ENCODE measurements around the gene DNAH5.

The DNAH5 gene

DNA sequence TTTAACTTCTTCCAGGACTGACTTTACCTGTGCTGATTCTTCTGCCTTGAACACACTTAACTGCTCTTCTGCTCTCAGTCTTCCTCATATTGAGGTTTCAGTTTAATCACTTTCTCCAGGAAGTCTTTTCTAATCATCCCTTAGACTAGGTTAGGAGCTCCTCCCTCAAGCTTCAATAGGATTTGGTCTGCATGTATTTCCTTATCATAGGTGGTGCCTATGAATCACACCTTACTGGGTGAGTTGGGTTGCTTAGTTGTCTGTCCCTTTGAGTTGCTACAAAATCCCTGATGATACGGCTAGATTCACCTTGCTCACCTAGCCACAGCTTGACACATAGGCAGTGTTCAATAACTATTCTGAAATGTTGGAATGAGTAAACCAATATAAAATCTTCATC is 164.4 kb downstream of the DNAH5 start:
- TF ChIP-seq SP1 (IDR thresholded peaks at IDR 0.05) (no peak), ZNF384 (IDR thresholded peaks at IDR 0.05) (no peak), FOXK2 (IDR thresholded peaks at IDR 0.05) (no peak), ELF4 (IDR thresholded peaks at IDR 0.05) (no peak), CTBP1 (IDR thresholded peaks at IDR 0.05; ENCODE audit: borderline replicate concordance) (no peak), L3MBTL2 (conservative IDR thresholded peaks at IDR 0.05) (no peak), TARDBP (IDR thresholded peaks at IDR 0.05) (no peak), LEF1 (IDR thresholded peaks at IDR 0.05; ENCODE audit: borderline replicate concordance) (no peak), BHLHE40 (IDR thresholded peaks at IDR 0.05; ENCODE audit: borderline replicate concordance) (no peak), FOXM1 (IDR thresholded peaks at IDR 0.05; ENCODE audit: borderline replicate concordance) (no peak), SUZ12 (IDR thresholded peaks at IDR 0.05) (no peak), FOXA1 (IDR thresholded peaks at IDR 0.05) (no peak), NFRKB (IDR thresholded peaks at IDR 0.05) (no peak), HDGF (IDR thresholded peaks at IDR 0.05; ENCODE audit: borderline replicate concordance) (no peak)
- TF ChIP-seq, protein P1, sequence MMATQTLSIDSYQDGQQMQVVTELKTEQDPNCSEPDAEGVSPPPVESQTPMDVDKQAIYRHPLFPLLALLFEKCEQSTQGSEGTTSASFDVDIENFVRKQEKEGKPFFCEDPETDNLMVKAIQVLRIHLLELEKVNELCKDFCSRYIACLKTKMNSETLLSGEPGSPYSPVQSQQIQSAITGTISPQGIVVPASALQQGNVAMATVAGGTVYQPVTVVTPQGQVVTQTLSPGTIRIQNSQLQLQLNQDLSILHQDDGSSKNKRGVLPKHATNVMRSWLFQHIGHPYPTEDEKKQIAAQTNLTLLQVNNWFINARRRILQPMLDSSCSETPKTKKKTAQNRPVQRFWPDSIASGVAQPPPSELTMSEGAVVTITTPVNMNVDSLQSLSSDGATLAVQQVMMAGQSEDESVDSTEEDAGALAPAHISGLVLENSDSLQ (IDR thresholded peaks at IDR 0.05), result no peak
- ChIA-PET POLR2A (no interaction called here), CTCF (no interaction called here)
- no peak for DNase-seq (ENCODE audit: extremely low spot score)

DNA sequence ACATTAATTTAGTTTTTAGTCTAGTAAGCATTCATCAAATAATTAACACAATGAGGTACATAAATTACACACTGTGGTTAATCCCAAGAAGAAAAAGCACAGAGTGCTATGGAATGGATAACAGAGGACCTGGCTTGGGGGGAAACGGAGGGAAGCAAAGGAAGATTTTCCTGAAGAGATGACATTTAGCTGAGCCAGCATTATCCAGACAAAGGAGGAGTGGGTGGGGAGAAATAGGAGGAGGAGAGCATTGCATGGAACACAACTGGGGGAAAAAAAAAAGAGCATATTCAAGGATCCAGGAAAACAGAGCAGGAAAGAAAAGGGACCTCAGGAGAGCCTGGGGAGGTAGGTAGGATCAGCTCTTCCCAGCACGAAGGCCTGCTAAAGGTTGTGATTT is 170.8 kb downstream of the DNAH5 start:
- POLR2A ChIA-PET, result no interaction called here
- CTCF ChIA-PET, result no interaction called here
- DNase-seq (ENCODE audit: extremely low spot score), result no peak
- TF ChIP-seq CTBP1 (IDR thresholded peaks at IDR 0.05; ENCODE audit: borderline replicate concordance) (no peak), TARDBP (IDR thresholded peaks at IDR 0.05) (no peak), L3MBTL2 (conservative IDR thresholded peaks at IDR 0.05) (no peak), FOXM1 (IDR thresholded peaks at IDR 0.05; ENCODE audit: borderline replicate concordance) (no peak), BHLHE40 (IDR thresholded peaks at IDR 0.05; ENCODE audit: borderline replicate concordance) (no peak), ELF4 (IDR thresholded peaks at IDR 0.05) (no peak), FOXA1 (IDR thresholded peaks at IDR 0.05) (no peak), LEF1 (IDR thresholded peaks at IDR 0.05; ENCODE audit: borderline replicate concordance) (no peak), SP1 (IDR thresholded peaks at IDR 0.05) (no peak), ZNF384 (IDR thresholded peaks at IDR 0.05) (no peak), NFRKB (IDR thresholded peaks at IDR 0.05) (no peak), ARNT (IDR thresholded peaks at IDR 0.05) (no peak), FOXK2 (IDR thresholded peaks at IDR 0.05) (no peak), SUZ12 (IDR thresholded peaks at IDR 0.05) (no peak), HDGF (IDR thresholded peaks at IDR 0.05; ENCODE audit: borderline replicate concordance) (no peak)
- TF ChIP-seq, protein P1 (IDR thresholded peaks at IDR 0.05), result no peak

DNA sequence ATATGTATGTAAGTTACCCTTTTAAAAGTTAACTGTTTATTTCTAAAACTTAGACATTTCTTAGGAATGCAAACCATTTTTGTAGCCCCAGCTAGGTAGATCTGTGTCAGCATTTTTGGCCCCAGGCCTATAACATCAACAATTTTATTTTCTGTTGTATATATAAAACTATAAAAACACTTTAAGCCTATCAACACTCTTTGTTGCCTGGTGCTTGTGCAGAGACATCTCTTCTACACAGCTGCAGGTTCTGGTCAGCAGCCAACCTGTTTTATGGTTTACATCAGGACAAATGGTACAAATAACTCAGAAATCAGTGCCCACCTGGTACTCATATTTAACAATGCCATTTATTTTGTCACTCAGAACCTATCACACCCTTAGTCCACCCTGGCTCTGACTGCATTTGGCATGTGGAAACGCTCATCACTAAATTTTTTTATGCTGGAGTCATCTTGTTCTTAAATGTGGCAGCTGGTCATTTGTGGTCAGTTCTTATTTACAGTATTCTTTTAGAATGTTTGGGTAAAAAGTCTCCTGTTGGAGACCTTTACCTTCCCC is 173.4 kb downstream of the DNAH5 start:
- no peak for DNase-seq (ENCODE audit: extremely low spot score)

DNA sequence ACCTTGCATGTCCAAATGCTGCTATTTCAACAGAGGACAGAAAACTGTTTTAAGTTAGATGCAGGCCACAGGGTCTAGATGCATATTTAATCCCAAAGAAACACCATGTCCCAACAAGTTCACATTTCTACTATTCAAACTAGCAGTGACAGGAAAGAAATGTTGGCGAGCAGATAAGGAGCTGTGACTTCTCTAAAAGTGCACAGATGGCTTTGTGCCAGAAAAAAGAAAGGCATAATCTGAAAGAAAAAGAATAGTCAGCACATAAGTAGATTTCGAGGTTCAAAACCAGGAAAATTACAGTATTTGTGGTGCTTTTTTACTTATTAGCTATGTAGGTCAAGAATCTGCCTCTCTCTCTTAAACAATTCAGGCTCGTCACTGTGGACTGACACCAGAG is 178.3 kb downstream of the DNAH5 start:
- ChIA-PET CTCF (no interaction called here), POLR2A (no interaction called here)
- DNase-seq (ENCODE audit: extremely low spot score), result no peak
- TF ChIP-seq BHLHE40 (IDR thresholded peaks at IDR 0.05; ENCODE audit: borderline replicate concordance) (no peak), TARDBP (IDR thresholded peaks at IDR 0.05) (no peak), HDGF (IDR thresholded peaks at IDR 0.05; ENCODE audit: borderline replicate concordance) (no peak), SP1 (IDR thresholded peaks at IDR 0.05) (no peak), ARNT (IDR thresholded peaks at IDR 0.05) (no peak), FOXA1 (IDR thresholded peaks at IDR 0.05) (no peak), CTBP1 (IDR thresholded peaks at IDR 0.05; ENCODE audit: borderline replicate concordance) (no peak), FOXK2 (IDR thresholded peaks at IDR 0.05) (no peak), ZNF384 (IDR thresholded peaks at IDR 0.05) (no peak), NFRKB (IDR thresholded peaks at IDR 0.05) (no peak), ELF4 (IDR thresholded peaks at IDR 0.05) (no peak), L3MBTL2 (conservative IDR thresholded peaks at IDR 0.05) (no peak), SUZ12 (IDR thresholded peaks at IDR 0.05) (no peak), LEF1 (IDR thresholded peaks at IDR 0.05; ENCODE audit: borderline replicate concordance) (no peak), FOXM1 (IDR thresholded peaks at IDR 0.05; ENCODE audit: borderline replicate concordance) (no peak)
- TF ChIP-seq, protein P1 (IDR thresholded peaks at IDR 0.05), result no peak

More for the DNA sequence above, 173.4 kb downstream of the DNAH5 start:
- POLR2A ChIA-PET, result no interaction called here
- CTCF ChIA-PET, result no interaction called here
- TF ChIP-seq LEF1 (IDR thresholded peaks at IDR 0.05; ENCODE audit: borderline replicate concordance), result no peak
- no peak for TF ChIP-seq FOXM1 (IDR thresholded peaks at IDR 0.05; ENCODE audit: borderline replicate concordance)
- no peak for TF ChIP-seq NFRKB (IDR thresholded peaks at IDR 0.05)
- TF ChIP-seq ZNF384 (IDR thresholded peaks at IDR 0.05), result no peak
- no peak for TF ChIP-seq CTBP1 (IDR thresholded peaks at IDR 0.05; ENCODE audit: borderline replicate concordance)
- TF ChIP-seq ARNT (IDR thresholded peaks at IDR 0.05), result no peak
- TF ChIP-seq FOXA1 (IDR thresholded peaks at IDR 0.05), result no peak
- no peak for TF ChIP-seq L3MBTL2 (conservative IDR thresholded peaks at IDR 0.05)
- TF ChIP-seq TARDBP (IDR thresholded peaks at IDR 0.05), result no peak
- TF ChIP-seq ELF4 (IDR thresholded peaks at IDR 0.05), result no peak
- no peak for TF ChIP-seq HDGF (IDR thresholded peaks at IDR 0.05; ENCODE audit: borderline replicate concordance)
- TF ChIP-seq SUZ12 (IDR thresholded peaks at IDR 0.05), result no peak
- no peak for TF ChIP-seq BHLHE40 (IDR thresholded peaks at IDR 0.05; ENCODE audit: borderline replicate concordance)
- no peak for TF ChIP-seq FOXK2 (IDR thresholded peaks at IDR 0.05)

DNA sequence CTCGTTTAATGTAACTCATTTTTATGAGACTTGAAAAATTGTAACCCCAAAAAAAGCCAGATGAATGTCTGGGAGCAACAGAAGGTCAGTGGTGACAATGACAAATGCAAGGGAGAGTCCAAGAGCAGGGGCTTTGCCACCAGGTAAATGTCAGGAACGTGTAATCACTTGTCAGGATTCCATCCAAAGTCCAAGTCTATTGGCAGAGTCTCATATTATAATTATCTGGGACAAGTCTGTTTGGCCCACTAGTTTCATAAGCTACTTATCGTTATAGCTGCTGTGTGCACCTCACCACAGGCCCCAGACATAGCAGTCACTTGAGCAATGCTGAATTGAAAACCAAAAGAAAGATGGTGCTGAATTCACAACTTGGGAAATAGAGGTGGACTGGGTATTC is 180.8 kb downstream of the DNAH5 start:
- POLR2A ChIA-PET, result no interaction called here
- no peak for TF ChIP-seq ARNT (IDR thresholded peaks at IDR 0.05)
- no peak for TF ChIP-seq HDGF (IDR thresholded peaks at IDR 0.05; ENCODE audit: borderline replicate concordance)
- no peak for TF ChIP-seq ZNF384 (IDR thresholded peaks at IDR 0.05)
- TF ChIP-seq, protein P1 (IDR thresholded peaks at IDR 0.05), result no peak
- no peak for TF ChIP-seq SUZ12 (IDR thresholded peaks at IDR 0.05)
- TF ChIP-seq FOXM1 (IDR thresholded peaks at IDR 0.05; ENCODE audit: borderline replicate concordance), result no peak
- no peak for TF ChIP-seq BHLHE40 (IDR thresholded peaks at IDR 0.05; ENCODE audit: borderline replicate concordance)
- TF ChIP-seq L3MBTL2 (conservative IDR thresholded peaks at IDR 0.05), result no peak
- TF ChIP-seq ELF4 (IDR thresholded peaks at IDR 0.05), result no peak
- TF ChIP-seq TARDBP (IDR thresholded peaks at IDR 0.05), result no peak
- TF ChIP-seq SP1 (IDR thresholded peaks at IDR 0.05), result no peak
- TF ChIP-seq FOXA1 (IDR thresholded peaks at IDR 0.05), result no peak
- no peak for TF ChIP-seq CTBP1 (IDR thresholded peaks at IDR 0.05; ENCODE audit: borderline replicate concordance)
- no peak for TF ChIP-seq NFRKB (IDR thresholded peaks at IDR 0.05)
- CTCF ChIA-PET, result no interaction called here
- DNase-seq (ENCODE audit: extremely low spot score), result no peak
